ENCODE results near the gene ZNF460.

DNA sequence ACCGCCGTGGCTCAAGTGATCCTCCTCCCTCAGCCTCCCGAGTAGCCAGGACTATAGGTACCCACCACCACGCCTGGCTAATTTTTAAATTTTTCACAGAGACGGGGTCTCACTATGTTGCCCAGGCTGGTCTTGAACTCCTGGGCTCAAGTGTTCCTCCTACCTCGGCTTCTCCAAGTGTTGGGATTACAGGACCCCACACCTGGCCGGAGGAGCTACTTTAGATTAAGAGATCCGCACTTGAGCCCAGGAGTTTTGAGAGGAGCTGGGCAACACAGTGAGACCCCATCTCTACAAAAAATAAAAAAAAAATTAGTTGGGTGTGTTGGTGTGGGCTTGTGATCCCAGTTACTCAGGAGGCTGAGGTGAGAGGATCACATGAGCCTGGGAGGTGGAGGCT is 9.0 kb upstream of the ZNF460 start:
- TF ChIP-seq, protein P1, sequence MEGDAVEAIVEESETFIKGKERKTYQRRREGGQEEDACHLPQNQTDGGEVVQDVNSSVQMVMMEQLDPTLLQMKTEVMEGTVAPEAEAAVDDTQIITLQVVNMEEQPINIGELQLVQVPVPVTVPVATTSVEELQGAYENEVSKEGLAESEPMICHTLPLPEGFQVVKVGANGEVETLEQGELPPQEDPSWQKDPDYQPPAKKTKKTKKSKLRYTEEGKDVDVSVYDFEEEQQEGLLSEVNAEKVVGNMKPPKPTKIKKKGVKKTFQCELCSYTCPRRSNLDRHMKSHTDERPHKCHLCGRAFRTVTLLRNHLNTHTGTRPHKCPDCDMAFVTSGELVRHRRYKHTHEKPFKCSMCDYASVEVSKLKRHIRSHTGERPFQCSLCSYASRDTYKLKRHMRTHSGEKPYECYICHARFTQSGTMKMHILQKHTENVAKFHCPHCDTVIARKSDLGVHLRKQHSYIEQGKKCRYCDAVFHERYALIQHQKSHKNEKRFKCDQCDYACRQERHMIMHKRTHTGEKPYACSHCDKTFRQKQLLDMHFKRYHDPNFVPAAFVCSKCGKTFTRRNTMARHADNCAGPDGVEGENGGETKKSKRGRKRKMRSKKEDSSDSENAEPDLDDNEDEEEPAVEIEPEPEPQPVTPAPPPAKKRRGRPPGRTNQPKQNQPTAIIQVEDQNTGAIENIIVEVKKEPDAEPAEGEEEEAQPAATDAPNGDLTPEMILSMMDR (IDR thresholded peaks at IDR 0.05) = no peak
- TF ChIP-seq TCF7L2 (IDR thresholded peaks at IDR 0.05; ENCODE audit: low read depth, low read length) = no peak
- no peak for TF ChIP-seq POLR2AphosphoS5 (IDR thresholded peaks at IDR 0.05; ENCODE audit: low read depth, low read length)
